Measurements from ENCODE around the gene BASP1. TPM values are rescaled to one million over a fixed set of nuclear protein-coding genes. Genes with fewer than 3 reads are reported as not detected.

BASP1 gene
- polyA plus RNA-seq, 1 of the 3 experiments (the other 2 are of a cell fraction) = 107 TPM

DNA sequence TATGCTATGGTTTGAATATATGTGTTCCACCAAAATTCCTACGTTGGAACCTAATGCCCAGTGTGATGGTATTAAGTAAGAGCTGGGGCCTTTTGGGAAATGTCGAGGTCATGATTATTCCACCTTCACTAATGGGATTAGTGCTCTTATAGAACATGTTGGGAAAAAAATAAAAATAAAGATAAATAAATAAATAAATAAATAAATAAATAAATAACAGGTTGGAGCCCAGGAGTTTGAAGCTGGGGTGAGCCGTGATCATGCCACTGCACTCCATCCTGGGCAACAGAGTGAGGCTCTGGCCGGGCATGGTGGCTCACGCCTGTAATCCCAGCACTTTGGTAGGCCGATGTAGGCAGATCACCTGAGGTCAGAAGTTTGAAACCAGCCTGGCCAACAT lies 22.5 kb downstream of the BASP1 start:
- no peak for TF ChIP-seq GATA2 (CRISPR knock-in tag; IDR thresholded peaks at IDR 0.05)
- TF ChIP-seq FOXM1 (IDR thresholded peaks at IDR 0.05; ENCODE audit: low read depth) = no peak
- no peak for TF ChIP-seq TAF1 (IDR thresholded peaks at IDR 0.05; ENCODE audit: borderline replicate concordance, low read depth, low read length)
- TF ChIP-seq POLR2AphosphoS5 (IDR thresholded peaks at IDR 0.05; ENCODE audit: low read depth, low read length) = no peak
- no peak for TF ChIP-seq NFIC (IDR thresholded peaks at IDR 0.05; ENCODE audit: borderline replicate concordance)
- TF ChIP-seq, protein P1, sequence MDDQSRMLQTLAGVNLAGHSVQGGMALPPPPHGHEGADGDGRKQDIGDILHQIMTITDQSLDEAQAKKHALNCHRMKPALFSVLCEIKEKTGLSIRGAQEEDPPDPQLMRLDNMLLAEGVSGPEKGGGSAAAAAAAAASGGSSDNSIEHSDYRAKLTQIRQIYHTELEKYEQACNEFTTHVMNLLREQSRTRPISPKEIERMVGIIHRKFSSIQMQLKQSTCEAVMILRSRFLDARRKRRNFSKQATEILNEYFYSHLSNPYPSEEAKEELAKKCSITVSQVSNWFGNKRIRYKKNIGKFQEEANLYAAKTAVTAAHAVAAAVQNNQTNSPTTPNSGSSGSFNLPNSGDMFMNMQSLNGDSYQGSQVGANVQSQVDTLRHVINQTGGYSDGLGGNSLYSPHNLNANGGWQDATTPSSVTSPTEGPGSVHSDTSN (IDR thresholded peaks at IDR 0.05) = no peak
- TF ChIP-seq YY1 (IDR thresholded peaks at IDR 0.05; ENCODE audit: low read depth) = no peak
- TF ChIP-seq NRF1 (IDR thresholded peaks at IDR 0.05; ENCODE audit: low read depth, low read length) = no peak
- no peak for TF ChIP-seq TEAD4 (IDR thresholded peaks at IDR 0.05; ENCODE audit: borderline replicate concordance, insufficient read depth)
- TF ChIP-seq SMC3 (IDR thresholded peaks at IDR 0.05; ENCODE audit: low read depth, low read length) = no peak
- no peak for TF ChIP-seq RXRA (IDR thresholded peaks at IDR 0.05; ENCODE audit: borderline replicate concordance, low read depth)
- TF ChIP-seq, protein P2, sequence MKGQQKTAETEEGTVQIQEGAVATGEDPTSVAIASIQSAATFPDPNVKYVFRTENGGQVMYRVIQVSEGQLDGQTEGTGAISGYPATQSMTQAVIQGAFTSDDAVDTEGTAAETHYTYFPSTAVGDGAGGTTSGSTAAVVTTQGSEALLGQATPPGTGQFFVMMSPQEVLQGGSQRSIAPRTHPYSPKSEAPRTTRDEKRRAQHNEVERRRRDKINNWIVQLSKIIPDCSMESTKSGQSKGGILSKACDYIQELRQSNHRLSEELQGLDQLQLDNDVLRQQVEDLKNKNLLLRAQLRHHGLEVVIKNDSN (IDR thresholded peaks at IDR 0.05; ENCODE audit: borderline replicate concordance, low read depth) = no peak
- Histone ChIP-seq H3K27ac (ENCODE audit: low read depth in 2 of 2, low read length in 1 of 2) (no peak overlapping the region; a peak in 1 of 4 replicates), H3K79me2 (ENCODE audit: insufficient read depth) (peaks cover 91% of the 10 kb centered on the region), H3K9me2 (no peaks in the 10 kb centered on the region), H3K4me3 (ENCODE audit: low read depth in 2 of 2, low read length in 1 of 2) (no peak overlapping the region), H4K20me1 (ENCODE audit: insufficient read depth) (0 out of 2 replicates have a peak, but pooled peaks cover 8% of the 10 kb centered on the region), H3K27me3 (ENCODE audit: insufficient read depth) (no peaks in the 10 kb centered on the region), H3K4me1 (ENCODE audit: control insufficient read depth in 1 of 2, insufficient read depth in 2 of 2, low read depth in 1 of 2, low read length in 1 of 2) (peaks cover 0 to 21% of the 10 kb centered on the region in 2 experiments; a peak in 2 of 4 replicates), H2AFZ (ENCODE audit: low read depth) (no peak overlapping the region), H3K9ac (no peak overlapping the region), H3K9me3 (no peaks in the 10 kb centered on the region), H3F3A (replicated peaks; ENCODE audit: insufficient read depth) (peaks cover 32% of the 10 kb centered on the region), H3K36me3 (replicated peaks in 1 of 2; ENCODE audit: control insufficient read depth in 1 of 2, insufficient read depth in 2 of 2, low read length in 1 of 2) (no peaks in the 10 kb centered on the region), H3K4me2 (no peak overlapping the region)
- WGBS (ENCODE audit: low lambda C conversion rate) = 93% methylated on average over 6 of the region's 6 CpGs
- ChIA-PET POLR2A (no interaction called here), CTCF (no interaction called here)
- no peak for DNase-seq

DNA sequence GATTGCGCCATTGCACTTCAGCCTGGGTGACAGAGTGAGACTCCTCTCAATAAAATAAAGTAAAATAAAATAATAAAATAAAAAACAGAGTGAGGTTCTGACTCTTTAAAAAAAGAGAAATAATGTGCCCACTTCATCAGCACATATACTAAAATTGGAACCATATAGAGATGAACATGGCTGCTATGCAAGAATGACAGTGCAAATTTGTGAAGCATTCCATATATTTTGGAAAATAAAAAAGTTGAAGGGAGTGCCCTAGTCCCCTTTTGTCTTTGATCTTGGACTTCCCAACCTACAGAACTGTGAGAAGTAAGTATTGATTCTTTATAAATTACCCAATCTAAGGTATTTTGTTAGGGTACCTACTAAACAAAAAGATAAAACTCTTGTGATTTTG lies 23.1 kb downstream of the BASP1 start:
- Histone ChIP-seq H3K4me3 (ENCODE audit: low read depth in 2 of 2, low read length in 1 of 2) (no peak overlapping the region), H4K20me1 (ENCODE audit: insufficient read depth) (0 out of 2 replicates have a peak, but pooled peaks cover 8% of the 10 kb centered on the region), H3K9me3 (no peaks in the 10 kb centered on the region), H3K4me1 (ENCODE audit: control insufficient read depth in 1 of 2, insufficient read depth in 2 of 2, low read depth in 1 of 2, low read length in 1 of 2) (peaks cover 0 to 21% of the 10 kb centered on the region in 2 experiments; a peak in 2 of 4 replicates), H3K36me3 (replicated peaks in 1 of 2; ENCODE audit: control insufficient read depth in 1 of 2, insufficient read depth in 2 of 2, low read length in 1 of 2) (no peaks in the 10 kb centered on the region), H2AFZ (ENCODE audit: low read depth) (no peak overlapping the region), H3F3A (replicated peaks; ENCODE audit: insufficient read depth) (peaks cover 32% of the 10 kb centered on the region), H3K4me2 (no peak overlapping the region), H3K27me3 (ENCODE audit: insufficient read depth) (no peaks in the 10 kb centered on the region), H3K9ac (no peak overlapping the region), H3K79me2 (ENCODE audit: insufficient read depth) (peaks cover 91% of the 10 kb centered on the region), H3K27ac (ENCODE audit: low read depth in 2 of 2, low read length in 1 of 2) (no peak overlapping the region), H3K9me2 (no peaks in the 10 kb centered on the region)
- WGBS (ENCODE audit: low lambda C conversion rate) = 97% methylated on average over 1 of the region's 1 CpG
- no peak for DNase-seq
- CTCF ChIA-PET = no interaction called here
- TF ChIP-seq, protein P3, sequence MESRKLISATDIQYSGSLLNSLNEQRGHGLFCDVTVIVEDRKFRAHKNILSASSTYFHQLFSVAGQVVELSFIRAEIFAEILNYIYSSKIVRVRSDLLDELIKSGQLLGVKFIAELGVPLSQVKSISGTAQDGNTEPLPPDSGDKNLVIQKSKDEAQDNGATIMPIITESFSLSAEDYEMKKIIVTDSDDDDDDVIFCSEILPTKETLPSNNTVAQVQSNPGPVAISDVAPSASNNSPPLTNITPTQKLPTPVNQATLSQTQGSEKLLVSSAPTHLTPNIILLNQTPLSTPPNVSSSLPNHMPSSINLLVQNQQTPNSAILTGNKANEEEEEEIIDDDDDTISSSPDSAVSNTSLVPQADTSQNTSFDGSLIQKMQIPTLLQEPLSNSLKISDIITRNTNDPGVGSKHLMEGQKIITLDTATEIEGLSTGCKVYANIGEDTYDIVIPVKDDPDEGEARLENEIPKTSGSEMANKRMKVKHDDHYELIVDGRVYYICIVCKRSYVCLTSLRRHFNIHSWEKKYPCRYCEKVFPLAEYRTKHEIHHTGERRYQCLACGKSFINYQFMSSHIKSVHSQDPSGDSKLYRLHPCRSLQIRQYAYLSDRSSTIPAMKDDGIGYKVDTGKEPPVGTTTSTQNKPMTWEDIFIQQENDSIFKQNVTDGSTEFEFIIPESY (IDR thresholded peaks at IDR 0.05; ENCODE audit: borderline replicate concordance, low read depth) = no peak
- TF ChIP-seq, protein P4, sequence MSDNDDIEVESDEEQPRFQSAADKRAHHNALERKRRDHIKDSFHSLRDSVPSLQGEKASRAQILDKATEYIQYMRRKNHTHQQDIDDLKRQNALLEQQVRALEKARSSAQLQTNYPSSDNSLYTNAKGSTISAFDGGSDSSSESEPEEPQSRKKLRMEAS (IDR thresholded peaks at IDR 0.05; ENCODE audit: low read depth) = no peak
- TF ChIP-seq FOXJ3 (CRISPR knock-in tag; IDR thresholded peaks at IDR 0.05) (no peak), EZH2phosphoT487 (IDR thresholded peaks at IDR 0.05; ENCODE audit: borderline replicate concordance, low read depth) (no peak)
- TF ChIP-seq, protein P2 (IDR thresholded peaks at IDR 0.05; ENCODE audit: borderline replicate concordance, low read depth) = no peak
- POLR2A ChIA-PET = interaction anchor here (0.6 kb wide), 1 partner anchor 230 kb away, joined by 4 read pairs; no protein-coding TSS in a partner anchor
